ENCODE measurements around the gene ZNF518A.

Gene ZNF518A

GRCh38 chr10:96201525-96201924 lies 71.4 kb downstream of the ZNF518A start:
- H3K27ac Mint-ChIP-seq, result no peak overlapping the region
- TF ChIP-seq CTCF (IDR thresholded peaks at IDR 0.05; ENCODE audit: unreplicated experiment in 3 of 3), result no peak
- H3K9me3 Mint-ChIP-seq, result no peaks in the 10 kb centered on the region
- H3K27me3 Mint-ChIP-seq (ENCODE audit: low read depth), result no peaks in the 10 kb centered on the region
- H3K4me3 Mint-ChIP-seq, result no peak overlapping the region
- peaks cover 4% of the 10 kb centered on the region for H3K4me1 Mint-ChIP-seq
- peaks cover 7% of the 10 kb centered on the region for H3K36me3 Mint-ChIP-seq (ENCODE audit: low read depth)

GRCh38 chr10:96205580-96205979 lies 75.5 kb downstream of the ZNF518A start:
- TF ChIP-seq CTCF (IDR thresholded peaks at IDR 0.05; ENCODE audit: unreplicated experiment in 3 of 3), result no peak
- Mint-ChIP-seq H3K4me1 (peaks cover 4% of the 10 kb centered on the region), H3K27ac (no peak overlapping the region), H3K4me3 (no peak overlapping the region), H3K9me3 (no peaks in the 10 kb centered on the region), H3K36me3 (ENCODE audit: low read depth) (no peaks in the 10 kb centered on the region), H3K27me3 (ENCODE audit: low read depth) (no peaks in the 10 kb centered on the region)

GRCh38 chr10:96208271-96208670 lies 78.2 kb downstream of the ZNF518A start:
- no peaks in the 10 kb centered on the region for H3K27me3 Mint-ChIP-seq (ENCODE audit: low read depth)
- no peak overlapping the region for H3K4me3 Mint-ChIP-seq
- H3K4me1 Mint-ChIP-seq, result no peaks in the 10 kb centered on the region
- no peaks in the 10 kb centered on the region for H3K9me3 Mint-ChIP-seq
- H3K36me3 Mint-ChIP-seq (ENCODE audit: low read depth), result no peaks in the 10 kb centered on the region
- no peak overlapping the region for H3K27ac Mint-ChIP-seq
- TF ChIP-seq CTCF (IDR thresholded peaks at IDR 0.05; ENCODE audit: unreplicated experiment in 3 of 3), result no peak

GRCh38 chr10:96208946-96209345 lies 78.8 kb downstream of the ZNF518A start:
- Mint-ChIP-seq H3K27ac (no peak overlapping the region), H3K9me3 (no peaks in the 10 kb centered on the region), H3K4me1 (no peaks in the 10 kb centered on the region), H3K36me3 (ENCODE audit: low read depth) (no peaks in the 10 kb centered on the region), H3K27me3 (ENCODE audit: low read depth) (no peaks in the 10 kb centered on the region), H3K4me3 (no peak overlapping the region)
- TF ChIP-seq CTCF (IDR thresholded peaks at IDR 0.05; ENCODE audit: unreplicated experiment in 3 of 3), result no peak

GRCh38 chr10:96211764-96212163 lies 81.7 kb downstream of the ZNF518A start:
- H3K9me3 Mint-ChIP-seq, result no peaks in the 10 kb centered on the region
- no peaks in the 10 kb centered on the region for H3K4me1 Mint-ChIP-seq
- H3K36me3 Mint-ChIP-seq (ENCODE audit: low read depth), result no peaks in the 10 kb centered on the region
- H3K4me3 Mint-ChIP-seq, result no peak overlapping the region
- TF ChIP-seq CTCF (IDR thresholded peaks at IDR 0.05; ENCODE audit: unreplicated experiment in 3 of 3), result no peak
- H3K27me3 Mint-ChIP-seq (ENCODE audit: low read depth), result peaks cover 4% of the 10 kb centered on the region
- H3K27ac Mint-ChIP-seq, result no peak overlapping the region

- Mint-ChIP-seq H3K36me3 (ENCODE audit: low read depth) (no peaks in the 10 kb centered on the region), H3K9me3 (no peaks in the 10 kb centered on the region), H3K4me1 (no peaks in the 10 kb centered on the region), H3K4me3 (no peak overlapping the region), H3K27ac (no peak overlapping the region), H3K27me3 (ENCODE audit: low read depth) (peaks cover 4% of the 10 kb centered on the region)
- no peak for TF ChIP-seq CTCF (IDR thresholded peaks at IDR 0.05; ENCODE audit: unreplicated experiment in 3 of 3)
Measured at GRCh38 chr10:96212911-96213310, 82.8 kb downstream of the ZNF518A start.

Measured in nephron (organoid).